Activated CD4-positive, alpha-beta T cell treated with anti-CD3 and anti-CD28 coated beads, Interleukin-2, amount 10 ng/mL, durations not matched to agents 7 days and 5 days (primary cell): ENCODE data around the gene SLC26A4. TPM values are rescaled to one million over a fixed set of nuclear protein-coding genes. Genes with fewer than 3 reads are reported as not detected.

Experiments used
- CTCF ChIA-PET: fragments of 350-600 bp; sonication (Branson Sonifier 250); formaldehyde crosslinking; loops from one replicate; lab custom pipeline; 2021; ENCODE audit warnings: antibody characterized with exemption; lab: Charles Lee
- POLR2A ChIA-PET: fragments of 350-600 bp; sonication (Branson Sonifier 250); formaldehyde crosslinking; loops from one replicate; lab custom pipeline; 2021; ENCODE audit warnings: antibody characterized with exemption; lab: Charles Lee
- DNase-seq: peaks from one replicate; pipeline ENCODE4 v3.0.0-alpha.2; 2020
- H3K27ac Mint-ChIP-seq: one replicate; pipeline ENCODE4 v1.8.0; 2021; ENCODE audit warnings: mild to moderate bottlenecking, moderate library complexity, mixed read lengths
- H3K27me3 Mint-ChIP-seq: one replicate; pipeline ENCODE4 v1.8.0; 2021; ENCODE audit warnings: mixed read lengths
- H3K36me3 Mint-ChIP-seq: one replicate; pipeline ENCODE4 v1.8.0; 2021; ENCODE audit warnings: low read depth, mixed read lengths
- H3K4me1 Mint-ChIP-seq: one replicate; pipeline ENCODE4 v1.8.0; 2021; ENCODE audit warnings: mixed read lengths
- H3K4me3 Mint-ChIP-seq: one replicate; pipeline ENCODE4 v1.8.0; 2021; ENCODE audit warnings: mild to moderate bottlenecking, moderate library complexity, mixed read lengths
- H3K9me3 Mint-ChIP-seq: one replicate; pipeline ENCODE4 v1.8.0; 2021; ENCODE audit warnings: mixed read lengths
- total RNA-seq, 2 experiments: library from RNA; stranded (reverse); gene quantifications; one replicate each; pipeline ENCODE4 v1.2.3, GENCODE V29; 2021

SLC26A4 gene
- total RNA-seq, 2 experiments from 2014 or later, result 1.3 to 2.0 TPM

GRCh38 chr7:107689553-107689952, 28.9 kb downstream of the SLC26A4 start:
- CTCF ChIA-PET, result no interaction called here
- POLR2A ChIA-PET, result no interaction called here
- peaks cover 7% of the 10 kb centered on the region for H3K4me1 Mint-ChIP-seq

GRCh38 chr7:107690084-107690483, 29.5 kb downstream of the SLC26A4 start:
- Mint-ChIP-seq H3K4me3 (no peak overlapping the region), H3K36me3 (no peaks in the 10 kb centered on the region), H3K4me1 (peaks cover 7% of the 10 kb centered on the region), H3K27ac (no peak overlapping the region), H3K9me3 (no peaks in the 10 kb centered on the region), H3K27me3 (peaks cover 2% of the 10 kb centered on the region)
- no peak for DNase-seq
- ChIA-PET CTCF (no interaction called here), POLR2A (no interaction called here)

More at GRCh38 chr7:107689553-107689952, 28.9 kb downstream of the SLC26A4 start:
- H3K9me3 Mint-ChIP-seq, result no peaks in the 10 kb centered on the region
- no peak overlapping the region for H3K27ac Mint-ChIP-seq
- H3K4me3 Mint-ChIP-seq, result no peak overlapping the region
- peaks cover 2% of the 10 kb centered on the region for H3K27me3 Mint-ChIP-seq
- no peaks in the 10 kb centered on the region for H3K36me3 Mint-ChIP-seq
- no peak for DNase-seq

- peaks cover 7% of the 10 kb centered on the region for H3K4me1 Mint-ChIP-seq
- H3K9me3 Mint-ChIP-seq, result no peaks in the 10 kb centered on the region
- H3K36me3 Mint-ChIP-seq, result no peaks in the 10 kb centered on the region
- DNase-seq, result no peak
- POLR2A ChIA-PET, result no interaction called here
- no peak overlapping the region for H3K4me3 Mint-ChIP-seq
- H3K27me3 Mint-ChIP-seq, result peaks cover 2% of the 10 kb centered on the region
- H3K27ac Mint-ChIP-seq, result no peak overlapping the region
- CTCF ChIA-PET, result no interaction called here
Observed at GRCh38 chr7:107690611-107691010, 30.0 kb downstream of the SLC26A4 start.

GRCh38 chr7:107691716-107692115, 31.1 kb downstream of the SLC26A4 start:
- Mint-ChIP-seq H3K9me3 (no peaks in the 10 kb centered on the region), H3K4me3 (no peak overlapping the region), H3K36me3 (no peaks in the 10 kb centered on the region), H3K27me3 (peaks cover 2% of the 10 kb centered on the region), H3K4me1 (peaks cover 3% of the 10 kb centered on the region), H3K27ac (no peak overlapping the region)
- CTCF ChIA-PET, result no interaction called here
- POLR2A ChIA-PET, result no interaction called here
- no peak for DNase-seq

GRCh38 chr7:107692501-107692900, 31.9 kb downstream of the SLC26A4 start:
- peaks cover 2% of the 10 kb centered on the region for H3K27me3 Mint-ChIP-seq
- no peak for DNase-seq
- no peaks in the 10 kb centered on the region for H3K9me3 Mint-ChIP-seq
- H3K36me3 Mint-ChIP-seq, result no peaks in the 10 kb centered on the region
- no peak overlapping the region for H3K27ac Mint-ChIP-seq
- ChIA-PET CTCF (interaction anchor here (1.4 kb wide), 1 partner anchor 18 kb away, joined by 5 read pairs; no protein-coding TSS in a partner anchor), POLR2A (no interaction called here)
- no peaks in the 10 kb centered on the region for H3K4me1 Mint-ChIP-seq
- no peak overlapping the region for H3K4me3 Mint-ChIP-seq

- no peak overlapping the region for H3K27ac Mint-ChIP-seq
- no peaks in the 10 kb centered on the region for H3K36me3 Mint-ChIP-seq
- no peaks in the 10 kb centered on the region for H3K4me1 Mint-ChIP-seq
- no peak for DNase-seq
- no peaks in the 10 kb centered on the region for H3K9me3 Mint-ChIP-seq
- H3K4me3 Mint-ChIP-seq, result no peak overlapping the region
- CTCF ChIA-PET, result interaction anchor here (1.4 to 1.6 kb wide), 2 partner anchors 17 to 32 kb away, joined by 5 to 6 read pairs; no protein-coding TSS in a partner anchor
- POLR2A ChIA-PET, result no interaction called here
- peaks cover 2% of the 10 kb centered on the region for H3K27me3 Mint-ChIP-seq
Observed at GRCh38 chr7:107693396-107693795, 32.8 kb downstream of the SLC26A4 start.

- POLR2A ChIA-PET, result no interaction called here
- DNase-seq, result no peak
- Mint-ChIP-seq H3K9me3 (no peaks in the 10 kb centered on the region), H3K27ac (no peak overlapping the region), H3K27me3 (peaks cover 2% of the 10 kb centered on the region), H3K4me3 (no peak overlapping the region), H3K4me1 (no peaks in the 10 kb centered on the region), H3K36me3 (no peaks in the 10 kb centered on the region)
- CTCF ChIA-PET, result interaction anchor here (0.6 to 1.6 kb wide), 2 partner anchors 33 to 188 kb away, joined by 3 to 6 read pairs; no protein-coding TSS in a partner anchor
Observed at GRCh38 chr7:107694386-107694785, 33.8 kb downstream of the SLC26A4 start.

- Mint-ChIP-seq H3K4me1 (no peaks in the 10 kb centered on the region), H3K4me3 (no peak overlapping the region), H3K27me3 (peaks cover 2% of the 10 kb centered on the region), H3K36me3 (no peaks in the 10 kb centered on the region), H3K9me3 (no peaks in the 10 kb centered on the region), H3K27ac (no peak overlapping the region)
- ChIA-PET CTCF (interaction anchor here (1.3 to 1.6 kb wide), 3 partner anchors 13 to 18 kb away, joined by 4 to 5 read pairs (median 5); no protein-coding TSS in a partner anchor), POLR2A (no interaction called here)
- no peak for DNase-seq
Observed at GRCh38 chr7:107696330-107696946, 35.8 kb downstream of the SLC26A4 start.

GRCh38 chr7:107697321-107698049, 36.9 kb downstream of the SLC26A4 start:
- CTCF ChIA-PET, result interaction anchor here (1.5 to 1.8 kb wide), 3 partner anchors 12 to 17 kb away, joined by 4 to 5 read pairs (median 4); no protein-coding TSS in a partner anchor
- no peak overlapping the region for H3K27ac Mint-ChIP-seq

GRCh38 chr7:107700570-107700969, 39.9 kb downstream of the SLC26A4 start:
- DNase-seq, result no peak
- Mint-ChIP-seq H3K36me3 (no peaks in the 10 kb centered on the region), H3K4me3 (no peak overlapping the region), H3K27me3 (no peaks in the 10 kb centered on the region), H3K27ac (no peak overlapping the region), H3K9me3 (no peaks in the 10 kb centered on the region), H3K4me1 (peaks cover 4% of the 10 kb centered on the region)
- ChIA-PET POLR2A (no interaction called here), CTCF (interaction anchor here (1.0 kb wide), 1 partner anchor 43 kb away, joined by 3 read pairs; no protein-coding TSS in a partner anchor)

More at GRCh38 chr7:107697321-107698049, 36.9 kb downstream of the SLC26A4 start:
- H3K9me3 Mint-ChIP-seq, result no peaks in the 10 kb centered on the region
- no peak overlapping the region for H3K4me3 Mint-ChIP-seq
- H3K27me3 Mint-ChIP-seq, result peaks cover 2% of the 10 kb centered on the region
- no peaks in the 10 kb centered on the region for H3K4me1 Mint-ChIP-seq
- POLR2A ChIA-PET, result no interaction called here
- no peaks in the 10 kb centered on the region for H3K36me3 Mint-ChIP-seq
- DNase-seq, result no peak

- Mint-ChIP-seq H3K4me3 (no peak overlapping the region), H3K9me3 (no peaks in the 10 kb centered on the region), H3K27ac (no peak overlapping the region), H3K27me3 (no peaks in the 10 kb centered on the region), H3K4me1 (peaks cover 4% of the 10 kb centered on the region), H3K36me3 (no peaks in the 10 kb centered on the region)
- ChIA-PET CTCF (interaction anchor here (1.0 kb wide), 1 partner anchor 42 kb away, joined by 3 read pairs; no protein-coding TSS in a partner anchor), POLR2A (no interaction called here)
- DNase-seq, result no peak
Observed at GRCh38 chr7:107701191-107701590, 40.6 kb downstream of the SLC26A4 start.

- Mint-ChIP-seq H3K4me3 (no peak overlapping the region), H3K27ac (no peak overlapping the region), H3K9me3 (no peaks in the 10 kb centered on the region), H3K36me3 (no peaks in the 10 kb centered on the region), H3K4me1 (peaks cover 4% of the 10 kb centered on the region), H3K27me3 (no peaks in the 10 kb centered on the region)
- ChIA-PET CTCF (no interaction called here), POLR2A (no interaction called here)
- DNase-seq, result no peak
Observed at GRCh38 chr7:107703219-107703618, 42.6 kb downstream of the SLC26A4 start.

GRCh38 chr7:107703872-107704271, 43.2 kb downstream of the SLC26A4 start:
- ChIA-PET POLR2A (no interaction called here), CTCF (interaction anchor here (1.0 kb wide), 1 partner anchor 18 kb away, joined by 5 read pairs; no protein-coding TSS in a partner anchor)
- H3K9me3 Mint-ChIP-seq, result no peaks in the 10 kb centered on the region
- H3K4me1 Mint-ChIP-seq, result peaks cover 4% of the 10 kb centered on the region
- peaks cover 2% of the 10 kb centered on the region for H3K36me3 Mint-ChIP-seq
- DNase-seq, result no peak
- H3K4me3 Mint-ChIP-seq, result no peak overlapping the region
- no peaks in the 10 kb centered on the region for H3K27me3 Mint-ChIP-seq
- no peak overlapping the region for H3K27ac Mint-ChIP-seq
